Measurements from ENCODE around the gene RBL2. TPM values are rescaled to one million over a fixed set of nuclear protein-coding genes. Genes with fewer than 3 reads are reported as not detected.

Gene RBL2
- total RNA-seq, 2 experiments from 2014 or later = 102 TPM

- POLR2A ChIA-PET = no interaction called here
- TF ChIP-seq, protein P1, sequence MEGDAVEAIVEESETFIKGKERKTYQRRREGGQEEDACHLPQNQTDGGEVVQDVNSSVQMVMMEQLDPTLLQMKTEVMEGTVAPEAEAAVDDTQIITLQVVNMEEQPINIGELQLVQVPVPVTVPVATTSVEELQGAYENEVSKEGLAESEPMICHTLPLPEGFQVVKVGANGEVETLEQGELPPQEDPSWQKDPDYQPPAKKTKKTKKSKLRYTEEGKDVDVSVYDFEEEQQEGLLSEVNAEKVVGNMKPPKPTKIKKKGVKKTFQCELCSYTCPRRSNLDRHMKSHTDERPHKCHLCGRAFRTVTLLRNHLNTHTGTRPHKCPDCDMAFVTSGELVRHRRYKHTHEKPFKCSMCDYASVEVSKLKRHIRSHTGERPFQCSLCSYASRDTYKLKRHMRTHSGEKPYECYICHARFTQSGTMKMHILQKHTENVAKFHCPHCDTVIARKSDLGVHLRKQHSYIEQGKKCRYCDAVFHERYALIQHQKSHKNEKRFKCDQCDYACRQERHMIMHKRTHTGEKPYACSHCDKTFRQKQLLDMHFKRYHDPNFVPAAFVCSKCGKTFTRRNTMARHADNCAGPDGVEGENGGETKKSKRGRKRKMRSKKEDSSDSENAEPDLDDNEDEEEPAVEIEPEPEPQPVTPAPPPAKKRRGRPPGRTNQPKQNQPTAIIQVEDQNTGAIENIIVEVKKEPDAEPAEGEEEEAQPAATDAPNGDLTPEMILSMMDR (IDR thresholded peaks at IDR 0.05) = no peak
- Histone ChIP-seq H3K4me3 (ENCODE audit: low read length) (no peak overlapping the region), H3K9me3 (ENCODE audit: control insufficient read depth in 1 of 2, insufficient read depth in 1 of 2, low read length in 2 of 2) (no peaks in the 10 kb centered on the region), H3K36me3 (ENCODE audit: insufficient read depth, low read length) (no peaks in the 10 kb centered on the region), H3K27ac (ENCODE audit: low read depth in 1 of 2, low read length in 2 of 2) (no peak overlapping the region), H3K4me1 (ENCODE audit: insufficient read depth, low read length) (peaks cover 8% of the 10 kb centered on the region), H3K27me3 (ENCODE audit: control insufficient read depth in 1 of 2, insufficient read depth in 2 of 2, low read length in 2 of 2) (no peaks in the 10 kb centered on the region)
- Mint-ChIP-seq H3K4me1 (ENCODE audit: low read depth) (peaks cover 14% of the 10 kb centered on the region), H3K27me3 (no peaks in the 10 kb centered on the region), H3K36me3 (ENCODE audit: low read depth) (peaks cover 19% of the 10 kb centered on the region), H3K4me3 (no peak overlapping the region), H3K9me3 (no peaks in the 10 kb centered on the region), H3K27ac (no peak overlapping the region)
- ATAC-seq (ENCODE audit: poor library complexity) (no peak), DNase-seq (no peak)
- CTCF ChIA-PET = no interaction called here
- intact Hi-C loops (cut with DNase I, micrococcal nuclease) = loop anchor here in 1 of 2 experiments (2.0 to 10.0 kb wide), 3 partner anchors 56 to 1504 kb away; partner anchors contain the start of genes FTO, IRX5 and RPGRIP1L
Measured at GRCh38 chr16:53430363-53430762, 3.9 kb upstream of the RBL2 start.

DNA sequence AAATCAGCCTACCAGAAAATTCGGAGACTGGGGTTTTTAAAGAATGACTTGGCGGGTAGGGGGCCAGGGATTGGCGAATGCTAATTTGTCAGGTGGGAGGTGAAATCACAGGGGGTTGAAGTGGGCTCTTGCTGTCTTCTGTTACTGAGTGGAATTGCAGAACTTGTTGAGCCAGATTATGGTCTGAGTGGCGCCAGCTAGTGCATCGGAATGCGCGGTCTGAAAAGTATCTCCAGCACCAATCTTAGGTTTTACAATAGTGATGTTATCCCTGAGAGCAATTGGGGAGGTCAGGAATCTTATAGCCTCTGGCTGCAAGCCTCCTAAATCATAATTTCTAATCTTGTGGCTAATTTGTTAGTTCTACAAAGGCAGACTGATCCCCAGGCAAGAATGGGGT is 762 bp upstream of the RBL2 start:
- peak overlapping the region; percentile 96 for H3K27ac Mint-ChIP-seq
- no peaks in the 10 kb centered on the region for H3K27me3 Mint-ChIP-seq
- Histone ChIP-seq H3K9me3 (ENCODE audit: control insufficient read depth in 1 of 2, insufficient read depth in 1 of 2, low read length in 2 of 2) (no peaks in the 10 kb centered on the region), H3K27ac (ENCODE audit: low read depth in 1 of 2, low read length in 2 of 2) (no peak overlapping the region), H3K4me3 (ENCODE audit: low read length) (no peak overlapping the region), H3K36me3 (ENCODE audit: insufficient read depth, low read length) (peaks cover 5% of the 10 kb centered on the region), H3K4me1 (ENCODE audit: insufficient read depth, low read length) (peaks cover 18% of the 10 kb centered on the region), H3K27me3 (ENCODE audit: control insufficient read depth in 1 of 2, insufficient read depth in 2 of 2, low read length in 2 of 2) (no peaks in the 10 kb centered on the region)
- intact Hi-C loops (cut with DNase I, micrococcal nuclease) = loop anchor here in 1 of 2 experiments (5.0 to 10.0 kb wide), 2 partner anchors 269 to 1501 kb away; partner anchors contain the start of genes FTO, IRX5 and RPGRIP1L
- peaks cover 40% of the 10 kb centered on the region for H3K36me3 Mint-ChIP-seq (ENCODE audit: low read depth)
- POLR2A ChIA-PET = interaction anchor here (0.8 to 8.6 kb wide), 9 partner anchors 9 to 112 kb away, joined by 3 to 436 read pairs (median 7); partner anchors contain the start of gene AKTIP
- TF ChIP-seq, protein P1 (IDR thresholded peaks at IDR 0.05) = no peak
- H3K9me3 Mint-ChIP-seq = no peaks in the 10 kb centered on the region
- H3K4me3 Mint-ChIP-seq = peak overlapping the region; percentile 89
- CTCF ChIA-PET = interaction anchor here (3.2 kb wide), 1 partner anchor 25 kb away, joined by 13 read pairs; no protein-coding TSS in a partner anchor
- ATAC-seq (ENCODE audit: poor library complexity) (no peak), DNase-seq (no peak)
- peaks cover 42% of the 10 kb centered on the region for H3K4me1 Mint-ChIP-seq (ENCODE audit: low read depth)

GRCh38 chr16:53433930-53434376 is 318 bp upstream of the RBL2 start:
- Mint-ChIP-seq H3K9me3 (no peaks in the 10 kb centered on the region), H3K4me1 (ENCODE audit: low read depth) (peaks cover 45% of the 10 kb centered on the region), H3K27me3 (no peaks in the 10 kb centered on the region), H3K36me3 (ENCODE audit: low read depth) (peaks cover 43% of the 10 kb centered on the region), H3K4me3 (peak overlapping the region; percentile 89), H3K27ac (peak overlapping the region; percentile 96)
- Histone ChIP-seq H3K9me3 (ENCODE audit: control insufficient read depth in 1 of 2, insufficient read depth in 1 of 2, low read length in 2 of 2) (no peaks in the 10 kb centered on the region), H3K4me3 (ENCODE audit: low read length) (peak overlapping the region; percentile 86), H3K27me3 (ENCODE audit: control insufficient read depth in 1 of 2, insufficient read depth in 2 of 2, low read length in 2 of 2) (no peaks in the 10 kb centered on the region), H3K36me3 (ENCODE audit: insufficient read depth, low read length) (peaks cover 6% of the 10 kb centered on the region), H3K27ac (ENCODE audit: low read depth in 1 of 2, low read length in 2 of 2) (peak overlapping the region; percentile 26 to 98), H3K4me1 (ENCODE audit: insufficient read depth, low read length) (peaks cover 20% of the 10 kb centered on the region)
- TF ChIP-seq, protein P1 (IDR thresholded peaks at IDR 0.05) = no peak
- DNase-seq (no peak), ATAC-seq (ENCODE audit: poor library complexity) (no peak)
- intact Hi-C loops (cut with DNase I, micrococcal nuclease) = loop anchor here (1.0 to 10.0 kb wide), 7 partner anchors 61 to 1501 kb away; partner anchors contain the start of genes AKTIP (in 2 of the 2), FTO (in 1 of the 2), IRX5 (in 1 of the 2) and RPGRIP1L (in 1 of the 2)
- ChIA-PET CTCF (interaction anchor here (3.2 kb wide), 1 partner anchor 24 kb away, joined by 13 read pairs; no protein-coding TSS in a partner anchor), POLR2A (interaction anchor here (0.8 to 8.6 kb wide), 11 partner anchors 10 to 112 kb away, joined by 3 to 436 read pairs (median 4); partner anchors contain the start of gene AKTIP)
